8988T (cell line): ENCODE data around the gene LMTK2.
"Not testable (repeated sequence)": the region's sequence is repeated elsewhere in the genome, so short reads cannot be mapped to it uniquely, and the experiment has no call there.

ENCODE experiments used
- DNase-seq: peaks from one replicate; pipeline ENCODE4 v3.0.0; 2011

Gene LMTK2

DNA sequence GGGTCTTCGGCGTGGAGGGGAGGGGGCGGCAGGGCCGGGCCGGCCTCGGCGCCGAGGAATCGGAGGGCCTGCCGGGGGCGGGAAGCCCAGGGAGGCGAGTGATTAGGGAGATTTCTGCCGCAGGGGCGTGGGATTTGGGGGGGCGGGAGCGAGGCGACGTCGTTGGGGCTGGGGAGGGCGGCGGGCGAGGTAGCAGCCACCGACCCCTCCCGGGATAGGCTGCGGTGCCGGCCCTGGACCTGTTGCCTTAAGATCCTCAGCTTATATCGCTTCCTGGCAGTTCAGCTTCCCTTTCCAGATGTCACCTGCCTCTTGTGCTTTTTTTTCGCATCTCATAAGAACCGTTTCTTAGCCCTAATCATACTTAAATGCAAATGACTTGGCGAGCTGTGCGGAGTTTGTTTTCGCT is 655 bp downstream of the LMTK2 start:
- DNase-seq, result no peak

DNA sequence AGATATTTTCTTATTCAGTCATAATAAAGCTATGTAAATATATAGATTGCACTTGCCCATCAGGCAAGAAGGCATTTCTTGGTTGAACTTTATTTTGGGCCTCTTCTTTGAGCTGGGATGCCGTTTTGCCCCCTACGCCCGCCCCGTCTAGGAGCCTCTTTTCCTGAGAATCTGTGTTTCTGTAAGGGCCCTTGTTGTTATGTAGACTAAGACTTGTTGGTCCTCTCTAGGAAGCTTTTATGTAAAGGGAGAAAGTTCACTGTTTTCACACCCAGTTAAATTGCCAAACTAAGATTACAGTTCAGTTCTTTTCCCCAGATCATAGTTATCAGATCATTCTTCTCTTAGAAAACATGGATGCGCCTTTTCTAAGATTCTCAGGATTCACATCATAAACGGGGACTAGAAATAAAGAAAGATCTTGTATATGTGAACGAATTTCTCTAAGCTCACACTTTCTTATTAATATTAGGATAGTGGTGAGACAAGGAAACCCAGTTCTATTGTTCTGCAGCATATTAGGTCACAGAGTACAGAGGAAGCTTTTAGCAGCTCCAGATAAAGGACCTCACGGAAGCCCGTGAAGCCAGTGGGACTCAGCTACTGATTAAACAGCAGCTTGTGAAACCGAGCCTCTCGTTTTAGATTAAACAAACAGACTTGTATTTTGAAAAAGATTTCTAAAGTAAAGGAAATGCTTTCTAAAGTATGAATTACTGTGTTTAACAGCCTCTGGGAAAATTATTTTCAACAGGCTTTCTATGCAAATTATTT is 3.8 kb downstream of the LMTK2 start:
- DNase-seq, result no peak

DNA sequence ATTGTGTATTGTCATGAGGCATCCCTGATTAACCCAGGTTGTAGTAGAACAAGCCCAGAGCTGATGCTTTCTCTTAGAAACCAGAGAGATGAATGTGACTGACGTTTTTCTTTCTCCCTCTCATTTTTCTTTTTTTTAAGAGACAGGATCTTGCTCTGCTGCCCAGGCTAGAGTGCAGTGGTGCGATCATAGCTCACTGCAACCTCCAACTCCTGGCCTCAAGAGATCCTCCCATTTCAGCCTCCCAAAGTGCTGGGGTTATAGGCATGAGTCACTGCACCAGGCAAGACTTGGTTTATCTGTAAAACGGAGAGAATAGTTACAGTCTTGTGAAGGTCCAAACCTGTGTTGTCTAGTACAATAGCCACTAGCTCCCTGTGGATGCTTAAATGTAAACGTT is 5.4 kb downstream of the LMTK2 start:
- DNase-seq, result no peak

DNA sequence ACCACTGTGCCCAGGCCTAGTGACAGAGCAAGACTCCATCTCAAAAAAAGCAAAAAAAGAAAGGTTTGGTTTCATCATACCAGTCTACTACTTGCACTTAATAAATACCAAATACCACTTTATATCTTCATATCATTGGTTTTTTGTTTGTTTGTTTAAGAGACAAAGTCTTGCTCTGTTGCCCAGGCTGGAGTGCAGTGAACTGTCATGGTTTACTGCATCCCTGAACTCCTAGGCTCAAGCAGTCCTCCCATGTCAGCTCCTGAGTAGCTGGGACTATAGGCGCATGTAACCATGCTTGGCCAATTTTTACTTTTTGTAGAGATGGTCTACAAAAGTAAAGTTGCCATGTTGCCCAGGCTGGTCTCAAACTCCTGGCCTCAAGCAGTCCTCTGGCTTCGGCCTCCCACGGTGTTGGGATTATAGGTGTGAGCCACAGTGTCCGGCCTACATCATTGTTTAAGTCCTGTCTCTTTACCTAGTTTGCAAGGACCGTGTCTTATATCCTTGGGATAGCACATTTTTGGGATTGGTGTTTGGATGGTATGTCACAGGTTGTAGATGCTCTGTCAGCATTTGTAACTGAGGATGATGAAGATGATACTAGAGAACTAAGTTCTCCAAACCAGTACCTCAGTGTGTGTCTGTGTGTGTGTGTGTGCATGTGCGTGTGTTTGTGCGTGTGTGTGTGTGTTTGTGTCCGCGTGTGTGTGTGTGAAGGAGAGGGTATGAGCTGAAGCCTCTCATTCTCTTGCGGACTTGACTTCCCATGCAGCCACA is 9.3 kb downstream of the LMTK2 start:
- DNase-seq, result no peak

DNA sequence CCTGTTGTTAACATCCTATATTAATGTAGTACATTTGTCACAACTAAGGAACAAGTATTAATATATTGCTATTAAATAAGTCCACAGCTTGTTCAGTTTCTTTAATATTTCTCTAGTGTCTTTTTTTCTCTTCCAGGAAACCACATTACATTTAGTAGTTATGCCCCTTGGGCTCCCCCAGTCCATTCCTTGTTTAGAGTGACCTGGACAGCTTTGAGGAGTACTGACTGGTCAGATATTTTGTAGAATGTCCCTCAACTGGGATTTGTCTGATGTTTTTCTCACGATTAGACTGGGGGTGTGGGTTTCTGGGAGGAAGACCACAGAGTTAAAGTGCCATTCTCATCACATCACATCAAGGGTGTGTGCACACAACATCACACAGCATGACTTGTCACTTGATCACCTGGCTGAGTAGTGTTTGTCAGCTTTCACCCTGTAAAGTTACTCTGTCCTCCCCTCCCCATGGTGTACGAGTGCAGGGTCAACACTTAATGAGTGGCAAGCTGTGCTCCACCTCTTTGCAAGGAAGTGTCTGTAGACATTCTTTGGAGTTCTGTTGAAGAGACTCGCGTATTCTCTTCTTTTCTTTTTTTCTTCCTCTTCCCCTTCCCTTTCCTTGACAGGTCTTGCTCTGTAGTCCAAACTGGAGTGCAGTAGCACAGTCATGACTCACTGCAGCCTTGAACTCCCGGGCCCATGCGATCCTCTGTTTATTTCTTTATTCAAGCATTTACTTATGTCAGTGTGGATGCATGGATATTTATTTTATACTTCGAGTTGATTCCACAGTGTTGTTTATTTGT is 10.2 kb downstream of the LMTK2 start:
- DNase-seq, result no peak

DNA sequence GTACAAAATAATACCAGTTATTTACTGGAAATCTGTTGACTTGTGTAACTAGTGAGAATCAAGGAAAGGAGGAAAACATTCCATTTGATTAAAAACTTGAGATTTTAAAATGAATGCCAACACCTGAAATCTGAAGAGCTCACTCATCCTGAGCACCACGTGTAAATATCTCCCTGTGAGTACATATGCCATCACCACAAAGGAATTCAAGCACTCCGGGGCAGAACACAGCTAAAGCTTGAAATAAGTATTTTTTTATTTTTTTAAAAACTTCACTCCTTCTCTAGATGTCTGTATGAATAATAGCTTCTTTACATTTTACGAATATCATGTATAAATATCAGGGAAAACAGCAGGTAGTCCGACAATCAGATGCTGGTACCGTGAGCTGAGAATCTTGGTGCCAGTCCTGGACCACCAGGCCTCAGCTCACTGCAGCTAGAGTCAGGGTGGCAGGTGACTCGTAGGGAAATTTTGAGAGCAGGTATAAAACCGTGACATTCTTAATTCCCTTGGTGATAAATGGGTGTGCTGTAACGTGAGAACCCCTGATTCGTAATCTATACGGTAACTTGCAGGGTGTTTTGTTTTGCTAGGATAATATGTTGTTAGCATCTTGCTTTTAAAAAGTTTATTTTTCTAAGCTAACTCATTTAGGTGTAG is 12.7 kb downstream of the LMTK2 start:
- DNase-seq, result no peak

DNA sequence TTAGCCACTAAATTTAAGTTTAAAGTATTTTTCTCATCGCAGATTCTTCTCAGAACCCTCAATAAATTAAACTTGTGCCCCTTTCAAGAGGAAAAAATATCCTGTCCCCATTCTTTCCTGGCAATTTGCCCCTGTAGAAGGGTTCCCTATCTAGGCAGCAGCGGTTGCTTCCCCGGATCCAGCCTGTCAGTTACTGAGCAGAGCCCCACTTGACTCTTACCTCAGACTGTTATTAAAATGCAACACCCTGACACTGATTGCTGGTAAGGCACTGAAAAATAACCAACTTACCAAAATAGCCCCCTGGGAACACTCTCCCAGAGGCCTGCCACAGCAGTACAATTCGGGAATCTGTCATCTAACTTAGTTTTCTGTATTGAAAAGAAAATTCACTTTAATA is 13.9 kb downstream of the LMTK2 start:
- DNase-seq, result no peak

DNA sequence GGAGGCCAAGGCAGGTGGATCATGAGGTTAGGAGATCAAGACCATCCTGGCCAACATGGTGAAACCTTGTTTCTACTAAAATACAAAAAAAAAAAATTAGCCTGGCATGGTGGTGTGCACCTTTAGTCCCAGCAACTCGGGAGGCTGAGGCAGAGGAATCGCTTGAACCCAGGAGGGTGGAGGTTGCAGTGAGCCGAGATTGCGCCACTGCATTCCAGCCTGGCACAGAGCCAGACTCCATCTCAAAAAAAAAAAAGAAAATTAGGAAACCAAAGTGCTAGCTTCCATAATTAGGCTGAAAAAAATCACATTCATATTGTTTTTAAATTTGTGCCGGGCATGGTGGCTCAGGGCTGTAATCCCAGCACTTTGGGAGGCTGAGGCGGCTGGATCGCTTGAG is 14.7 kb downstream of the LMTK2 start:
- DNase-seq, result not testable (repeated sequence)

DNA sequence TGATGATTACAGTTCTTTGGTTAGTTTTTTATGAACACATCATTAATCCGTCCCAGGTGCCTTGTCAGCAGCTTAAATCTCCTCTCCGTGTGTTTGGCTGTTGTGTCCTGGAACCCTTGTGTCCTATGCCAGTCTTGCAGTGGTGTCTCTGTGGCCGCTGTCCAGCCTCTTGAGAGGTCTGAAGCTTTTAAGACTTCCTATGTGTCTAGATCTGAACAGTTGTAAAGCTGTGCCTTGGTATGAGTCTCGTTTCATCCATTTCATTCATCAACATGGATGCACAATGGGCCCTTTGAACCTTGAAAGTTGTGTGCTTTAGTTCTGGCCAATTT is 16.7 kb downstream of the LMTK2 start:
- DNase-seq, result no peak

DNA sequence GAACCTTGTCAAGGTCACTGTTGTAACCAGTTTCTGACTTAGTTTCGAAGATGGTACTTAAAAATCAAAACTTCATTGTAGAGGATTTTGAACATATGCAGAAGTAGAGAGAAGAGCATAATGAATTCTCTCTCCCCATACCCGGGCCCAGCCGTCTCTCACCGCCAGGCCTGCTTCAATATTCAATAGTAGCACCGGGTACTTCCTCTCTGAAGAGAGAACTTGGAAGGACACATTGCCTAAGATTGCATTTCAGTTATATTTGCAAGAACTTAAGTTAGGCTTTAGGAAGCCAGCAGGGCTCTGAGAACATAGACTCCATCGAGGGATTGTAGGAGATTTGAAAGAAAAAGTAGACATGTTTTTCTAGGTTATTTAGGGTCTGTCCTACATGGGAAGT is 19.1 kb downstream of the LMTK2 start:
- no peak for DNase-seq

DNA sequence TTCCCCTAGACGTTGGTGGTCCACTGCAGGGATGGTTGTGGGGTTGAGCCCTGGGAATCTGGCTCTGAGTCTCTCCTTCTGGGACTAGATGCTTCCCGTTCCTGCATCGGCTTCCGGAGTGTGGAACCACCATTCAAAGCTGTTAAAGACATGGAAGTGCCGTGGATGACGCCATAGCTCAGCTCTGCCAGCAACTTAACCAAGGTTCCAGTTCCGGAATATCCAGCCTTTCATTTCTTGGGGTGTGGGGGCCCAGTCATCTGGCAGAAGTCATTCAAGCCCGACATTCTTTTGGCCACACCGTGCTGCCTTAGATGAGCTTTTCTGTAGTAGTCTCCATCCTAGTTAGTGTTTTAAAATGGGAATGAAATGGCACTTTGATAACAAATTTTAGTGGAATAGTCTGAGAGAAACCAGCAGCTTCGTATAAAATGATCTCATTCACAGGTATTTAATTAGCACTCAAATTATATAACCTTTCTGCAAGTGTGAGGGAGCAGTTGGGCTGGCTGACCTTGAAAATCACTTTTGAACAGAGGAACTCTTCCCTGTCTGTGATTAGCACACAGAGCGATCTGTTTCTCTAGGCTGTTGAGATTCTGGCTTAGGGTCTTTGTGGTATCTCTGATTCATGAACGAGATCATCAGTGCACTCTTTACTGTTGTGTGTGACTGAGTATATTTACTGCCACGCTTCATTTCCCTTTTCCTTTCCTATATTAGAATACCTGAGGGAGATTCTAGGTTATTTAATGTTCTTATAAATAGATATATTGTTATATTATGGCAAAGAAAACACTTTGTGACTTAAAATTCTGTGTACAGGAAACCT is 19.9 kb downstream of the LMTK2 start:
- DNase-seq, result no peak

DNA sequence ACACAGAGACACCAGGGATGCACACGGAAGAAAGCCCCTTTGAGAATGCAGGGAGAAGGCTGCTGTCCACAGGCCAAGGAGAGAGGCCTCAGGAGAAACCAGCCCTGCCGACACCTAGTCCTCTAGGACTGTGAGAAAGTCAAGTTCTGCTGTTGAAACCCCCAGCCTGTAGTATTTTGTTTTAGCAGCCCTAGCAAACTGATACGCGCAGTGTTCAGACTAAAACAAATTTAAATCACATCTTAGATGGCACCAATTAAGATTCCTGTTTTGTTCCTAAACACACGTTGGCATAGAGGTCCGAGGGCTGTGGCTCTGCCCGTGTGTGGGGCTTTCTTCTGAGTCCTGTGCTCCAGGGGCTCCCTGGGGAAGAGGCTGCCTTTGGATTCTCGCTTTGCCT is 21.7 kb downstream of the LMTK2 start:
- DNase-seq, result no peak

DNA sequence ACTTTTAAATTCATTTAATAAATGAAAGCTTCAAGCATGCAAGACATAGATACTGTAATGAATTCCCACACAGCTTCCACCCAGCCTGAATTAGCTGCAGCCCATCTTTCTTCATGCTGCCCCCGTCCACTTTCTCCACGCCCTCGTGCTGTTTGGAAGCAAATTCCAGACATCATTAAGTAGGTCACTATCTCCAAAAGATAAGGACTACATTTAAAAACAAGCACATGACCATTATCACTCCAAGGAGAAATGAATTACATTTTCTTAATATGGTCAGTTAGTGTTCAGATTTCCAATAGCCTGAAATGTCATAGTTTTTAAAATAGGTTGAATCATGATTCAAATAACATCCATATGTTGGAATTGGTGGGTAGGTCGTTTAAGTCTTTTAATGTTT is 24.3 kb downstream of the LMTK2 start:
- DNase-seq, result no peak

DNA sequence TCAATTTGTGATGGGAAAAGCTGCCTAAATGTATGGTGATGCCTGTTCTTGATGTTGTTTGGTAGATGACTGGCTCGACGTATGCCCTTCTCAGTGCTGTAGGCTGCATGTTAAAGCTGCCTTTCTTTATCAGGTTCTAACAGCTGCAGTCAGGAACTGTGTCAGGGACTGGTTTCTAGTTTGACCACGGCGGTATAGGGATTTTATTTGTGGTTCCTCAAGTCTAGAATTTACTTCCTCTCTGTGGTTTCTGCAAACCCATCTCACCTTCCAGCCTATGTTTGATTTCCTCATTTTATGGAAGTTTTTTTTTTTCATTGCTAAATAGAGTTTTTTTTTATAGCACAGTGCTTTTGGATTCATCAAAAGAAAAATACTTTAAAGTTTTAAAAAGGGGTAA is 26.5 kb downstream of the LMTK2 start:
- DNase-seq, result no peak

DNA sequence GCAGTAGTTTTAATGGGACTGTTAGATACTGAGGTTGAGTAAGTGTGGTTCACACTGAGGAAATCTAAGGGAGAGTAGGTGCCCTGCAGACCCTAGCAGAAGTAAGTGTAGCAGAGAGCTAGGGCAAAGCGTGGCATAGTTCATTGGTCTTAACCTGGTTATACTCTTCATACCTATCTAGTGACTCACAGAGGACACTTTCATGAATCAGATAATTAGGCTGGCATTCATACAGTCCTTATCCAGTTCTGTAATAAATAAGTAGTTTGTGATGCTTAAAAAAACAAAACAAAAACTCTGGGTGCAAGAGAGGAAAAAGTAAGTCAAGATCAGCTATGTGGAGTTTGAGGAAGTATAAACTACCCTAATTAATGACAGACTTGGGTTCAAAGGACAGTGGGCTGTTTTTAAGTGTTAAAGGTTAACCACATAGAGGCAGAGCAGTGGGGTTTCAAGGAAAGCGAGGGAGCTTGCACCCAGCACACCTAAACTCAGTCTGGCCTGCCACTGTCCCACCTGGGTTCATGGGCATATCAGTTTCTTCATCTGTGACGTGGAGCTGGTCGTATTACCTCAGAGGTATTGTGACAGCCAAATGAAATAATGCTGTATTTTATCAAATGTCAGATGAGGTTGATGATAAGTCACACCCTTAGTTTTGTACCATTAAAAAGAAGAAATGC is 27.1 kb downstream of the LMTK2 start:
- no peak for DNase-seq

DNA sequence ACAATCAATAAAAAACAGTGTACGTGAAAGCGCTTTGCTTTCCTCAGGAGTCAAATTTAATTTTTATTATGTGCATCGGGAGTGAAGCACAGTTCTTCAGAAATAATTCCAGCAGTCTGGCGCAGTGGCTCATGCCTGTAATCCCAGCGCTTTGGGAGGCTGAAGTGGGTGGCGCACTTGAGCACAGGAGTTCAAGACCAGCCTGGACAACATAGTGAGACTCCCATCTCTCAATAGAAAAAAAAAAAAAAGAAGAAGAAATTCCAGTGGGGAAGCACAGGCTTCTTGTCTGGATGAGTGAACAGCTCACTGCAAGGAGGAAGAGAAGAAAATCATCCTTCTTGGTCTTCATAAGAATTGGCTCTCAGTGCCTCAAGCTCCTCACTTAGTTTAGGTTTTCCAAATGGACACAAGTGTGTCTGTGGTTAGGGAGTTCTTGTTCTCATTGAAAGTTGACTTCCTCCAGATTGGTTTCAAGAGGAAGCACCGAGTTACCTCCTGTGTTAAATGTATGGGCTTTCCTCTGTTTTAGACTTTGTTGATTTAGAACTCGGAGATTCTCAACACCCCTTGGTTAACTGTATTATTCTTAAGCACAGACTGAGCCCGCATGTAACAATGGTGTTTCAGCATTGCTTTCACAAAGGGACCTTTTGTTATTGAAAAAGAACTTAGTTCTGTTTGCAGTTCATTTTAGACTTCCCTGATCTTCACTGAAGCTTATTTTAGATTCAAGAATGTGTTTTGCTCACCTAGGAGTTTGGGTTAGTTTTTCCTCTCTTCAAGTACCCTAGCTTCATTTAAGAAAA is 28.0 kb downstream of the LMTK2 start:
- DNase-seq, result no peak

DNA sequence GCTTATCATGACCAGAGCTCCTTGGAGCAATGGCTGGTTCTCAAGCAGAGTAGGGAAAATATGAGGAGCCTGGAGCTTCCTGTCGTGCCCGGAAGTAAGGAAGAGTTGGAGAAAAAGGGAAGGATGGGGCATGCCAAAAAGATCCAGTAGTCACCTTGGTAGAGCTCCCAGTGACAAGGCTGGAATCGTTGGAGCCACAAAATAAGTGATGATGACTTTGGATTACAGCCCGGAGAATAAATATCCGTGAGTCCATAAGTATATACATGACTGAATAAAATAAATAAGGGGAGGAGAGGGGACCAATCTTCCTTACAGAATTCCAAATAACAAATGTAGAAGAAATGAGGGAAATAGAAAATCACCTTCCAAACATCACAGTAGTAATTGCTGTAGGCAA is 29.3 kb downstream of the LMTK2 start:
- DNase-seq, result no peak

DNA sequence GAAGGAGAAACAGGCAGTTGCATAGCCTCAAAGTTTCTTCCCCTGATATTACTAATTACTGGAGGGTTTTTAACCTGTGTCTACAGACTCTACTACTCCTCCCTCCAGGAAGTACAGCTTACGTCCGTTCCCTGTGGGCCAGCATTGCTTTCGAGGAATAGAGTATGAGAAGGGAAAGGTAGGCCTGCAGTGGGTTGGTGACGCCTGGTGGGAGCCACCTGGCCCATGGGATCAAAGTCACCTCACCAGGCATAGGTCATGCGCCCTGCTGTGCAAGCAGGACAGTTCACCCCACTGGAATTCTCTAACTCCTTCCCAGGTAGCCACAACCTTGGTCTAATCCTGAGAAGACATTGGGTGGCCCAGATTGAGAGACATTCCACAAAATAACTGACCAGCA is 29.8 kb downstream of the LMTK2 start:
- no peak for DNase-seq

DNA sequence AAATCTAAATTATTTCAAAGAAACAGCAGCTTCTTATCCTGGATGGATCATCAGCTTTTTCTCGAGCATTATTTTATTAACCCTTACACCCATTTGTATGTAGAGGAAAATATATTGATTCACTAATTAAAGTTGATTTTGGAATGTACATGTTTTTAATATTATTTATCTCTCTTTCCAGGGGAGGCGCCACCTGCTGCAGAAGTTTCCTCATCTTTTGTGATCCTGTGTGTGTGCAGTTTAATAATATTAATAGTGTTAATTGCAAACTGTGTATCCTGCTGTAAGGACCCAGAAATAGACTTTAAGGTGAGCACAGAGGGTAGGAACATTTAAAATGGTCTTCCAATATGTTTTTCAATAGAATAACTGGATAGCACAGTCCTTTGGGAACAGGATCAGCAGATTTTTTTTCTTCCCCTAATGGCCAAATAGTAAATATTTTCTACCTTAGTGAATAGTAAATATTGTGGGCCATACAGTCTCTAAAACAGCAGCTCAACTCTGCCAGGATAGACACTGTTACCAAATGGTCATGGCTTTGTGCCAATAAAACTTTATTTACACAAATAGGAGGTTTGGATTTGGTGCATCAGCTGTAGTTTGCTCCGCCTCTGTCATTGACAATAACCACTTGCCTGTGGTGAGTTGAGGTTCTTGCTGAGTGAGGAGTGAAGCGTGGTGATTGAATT is 30.6 kb downstream of the LMTK2 start:
- DNase-seq, result no peak

DNA sequence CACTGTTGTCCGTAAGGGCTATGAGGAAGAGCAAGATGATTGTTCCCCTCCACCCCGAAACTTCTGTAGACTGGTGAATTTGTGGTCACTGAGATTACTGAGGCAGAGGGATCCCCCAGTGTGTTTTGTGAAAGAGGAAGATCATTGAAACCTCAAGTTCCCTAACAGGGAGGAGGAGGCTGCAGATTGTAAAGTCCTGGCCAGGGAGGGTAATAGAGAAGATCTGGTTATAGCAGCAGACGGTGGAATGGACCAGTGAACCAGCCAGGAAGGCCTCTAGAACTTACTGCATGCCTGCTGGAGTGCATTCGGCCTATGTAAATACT is 31.1 kb downstream of the LMTK2 start:
- DNase-seq, result no peak
